Lower leg skin (tissue), 4 donors: ENCODE measurements around the gene USP26. TPM values are rescaled to one million over a fixed set of nuclear protein-coding genes. Genes with fewer than 3 reads are reported as not detected.
"Not testable (repeated sequence)": the region's sequence is repeated elsewhere in the genome, so short reads cannot be mapped to it uniquely, and the experiment has no call there.

Experiments
- DNase-seq, 2 donors: peaks; one replicate each; pipeline ENCODE4 v3.0.0-alpha.2; 2019; ENCODE audit warnings: low spot score in 2 of 2
- H3K4me3 ChIP-seq: fragments of 200-600 bp; sonication (generic); 2 replicates; pipeline ENCODE4 v1.5.1; 2017; ENCODE audit warnings: mild to moderate bottlenecking, low read depth; ENCODE audit not compliant: poor library complexity, severe bottlenecking
- POLR2A ChIP-seq, 2 donors: fragments of 450-650 bp; IDR thresholded peaks; one replicate each; pipeline ENCODE4 v1.6.1; 2016 to 2017; ENCODE audit warnings: antibody characterized with exemption in 2 of 2, mild to moderate bottlenecking in 1 of 2, moderate library complexity in 1 of 2
- WGBS, 2 donors: methylation state at CpG; one replicate each; pipeline ENCODE4 v1.1.5; 2018; 5-methylcytosine and 5-hydroxymethylcytosine counted together
- intact Hi-C: fragments of 100-400 bp; cut with DNase I; formaldehyde crosslinking; loops from one replicate; pipeline ENCODE4 v1.15.0; 2023; ENCODE audit warnings: low total_unique reads
- total RNA-seq, 4 donors: library from RNA; depleted of rRNA; stranded (reverse); fragments of >200 nt; gene quantifications; one replicate each; pipeline ENCODE4 v1.1.0, GENCODE V29; 2016
- TF ChIP-seq, protein P1 (sequence below), 3 donors: fragments of 450-650 bp; IDR thresholded peaks; one replicate each; pipeline ENCODE4 v1.5.1; 2016; ENCODE audit warnings: antibody characterized with exemption in 3 of 3, mild to moderate bottlenecking in 3 of 3, moderate library complexity in 2 of 3

USP26 gene
- total RNA-seq, 4 donors from 2014 or later = not detected

DNA sequence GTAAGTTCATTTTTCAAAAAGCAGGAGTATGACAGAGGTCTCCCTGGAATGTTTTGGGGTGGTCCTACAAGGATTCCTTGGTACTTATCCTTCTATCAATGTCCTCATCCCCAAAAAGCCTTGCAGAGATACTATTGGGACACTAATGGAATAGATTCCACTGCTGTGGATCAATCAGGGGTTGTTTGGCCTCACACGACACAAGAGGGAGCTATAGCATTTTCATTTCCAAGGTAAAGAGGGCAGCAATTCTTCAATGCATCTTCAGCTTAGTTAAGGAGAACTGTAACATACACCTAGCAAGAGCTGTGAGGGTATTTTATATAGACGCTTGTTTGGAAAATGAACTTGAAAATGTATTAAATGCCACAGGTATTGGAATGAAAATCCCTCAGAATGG lies 50.9 kb downstream of the USP26 start:
- no peak for DNase-seq
- WGBS, 2 donors = 53 to 73% methylated on average over 2 of the region's 2 CpGs
- intact Hi-C loops = no loop called here
- TF ChIP-seq, protein P1, sequence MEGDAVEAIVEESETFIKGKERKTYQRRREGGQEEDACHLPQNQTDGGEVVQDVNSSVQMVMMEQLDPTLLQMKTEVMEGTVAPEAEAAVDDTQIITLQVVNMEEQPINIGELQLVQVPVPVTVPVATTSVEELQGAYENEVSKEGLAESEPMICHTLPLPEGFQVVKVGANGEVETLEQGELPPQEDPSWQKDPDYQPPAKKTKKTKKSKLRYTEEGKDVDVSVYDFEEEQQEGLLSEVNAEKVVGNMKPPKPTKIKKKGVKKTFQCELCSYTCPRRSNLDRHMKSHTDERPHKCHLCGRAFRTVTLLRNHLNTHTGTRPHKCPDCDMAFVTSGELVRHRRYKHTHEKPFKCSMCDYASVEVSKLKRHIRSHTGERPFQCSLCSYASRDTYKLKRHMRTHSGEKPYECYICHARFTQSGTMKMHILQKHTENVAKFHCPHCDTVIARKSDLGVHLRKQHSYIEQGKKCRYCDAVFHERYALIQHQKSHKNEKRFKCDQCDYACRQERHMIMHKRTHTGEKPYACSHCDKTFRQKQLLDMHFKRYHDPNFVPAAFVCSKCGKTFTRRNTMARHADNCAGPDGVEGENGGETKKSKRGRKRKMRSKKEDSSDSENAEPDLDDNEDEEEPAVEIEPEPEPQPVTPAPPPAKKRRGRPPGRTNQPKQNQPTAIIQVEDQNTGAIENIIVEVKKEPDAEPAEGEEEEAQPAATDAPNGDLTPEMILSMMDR (IDR thresholded peaks at IDR 0.05) = no peak
- no peak for TF ChIP-seq POLR2A (IDR thresholded peaks at IDR 0.05)
- H3K4me3 ChIP-seq = no peak overlapping the region

DNA sequence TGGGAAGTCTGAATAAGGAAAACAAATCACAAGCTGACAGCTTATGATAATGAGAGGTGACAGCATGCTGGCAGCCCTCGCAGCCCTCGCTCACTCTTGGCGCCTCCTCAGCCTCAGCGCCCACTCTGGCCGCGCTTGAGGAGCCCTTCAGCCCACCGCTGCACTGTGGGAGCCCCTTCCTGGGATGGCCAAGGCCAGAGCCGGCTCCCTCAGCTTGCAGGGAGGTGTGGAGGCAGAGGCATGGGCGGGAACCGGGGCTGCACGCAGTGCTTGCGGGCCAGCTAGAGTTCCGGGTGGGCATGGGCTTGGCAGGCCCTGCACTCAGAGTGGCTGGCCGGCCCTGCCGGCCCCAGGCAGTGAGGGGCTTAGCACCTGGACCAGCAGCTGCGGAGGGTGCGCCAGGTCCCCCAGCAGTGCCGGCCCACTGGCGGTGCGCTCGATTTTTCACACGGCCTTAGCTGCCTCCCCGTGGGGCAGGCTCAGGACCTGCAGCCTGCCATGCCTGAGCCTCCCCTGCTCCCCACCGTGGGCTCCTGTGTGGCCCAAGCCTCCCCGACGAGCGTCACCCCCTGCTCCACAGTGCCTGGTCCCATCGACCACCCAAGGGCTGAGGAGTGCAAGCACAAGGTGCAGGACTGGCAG lies 52.6 kb downstream of the USP26 start:
- H3K4me3 ChIP-seq, intact Hi-C loops, DNase-seq: not testable (repeated sequence)
- 90 to 91% methylated on average over 7 to 21 of the region's 28 CpGs for whole genome bisulfite sequencing, 2 donors

DNA sequence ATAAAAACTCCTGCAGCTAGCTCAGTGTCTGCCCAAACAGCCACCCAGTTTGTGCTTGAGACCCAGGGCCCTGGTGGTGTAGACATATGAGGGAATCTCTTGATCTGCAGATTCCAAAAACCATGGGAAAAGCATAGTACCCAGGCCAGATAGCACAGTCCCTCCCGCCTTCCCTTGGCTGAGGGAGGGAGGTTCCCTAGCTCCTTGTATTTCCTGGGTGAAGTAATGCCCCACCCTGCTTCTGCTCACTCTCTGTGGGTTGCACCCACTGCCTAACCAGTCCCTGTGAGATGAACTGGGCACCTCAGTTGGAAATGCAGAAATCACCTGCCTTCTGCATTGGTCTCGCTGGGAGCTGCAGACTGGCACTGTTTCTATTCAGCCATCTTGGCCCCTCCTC lies 54.6 kb downstream of the USP26 start:
- H3K4me3 ChIP-seq = no peak overlapping the region
- no peak for TF ChIP-seq POLR2A (IDR thresholded peaks at IDR 0.05)
- TF ChIP-seq, protein P1 (IDR thresholded peaks at IDR 0.05) = no peak
- 73 to 78% methylated on average over 1 to 2 of the region's 2 CpGs for WGBS, 2 donors
- DNase-seq = no peak
- intact Hi-C loops = no loop called here

DNA sequence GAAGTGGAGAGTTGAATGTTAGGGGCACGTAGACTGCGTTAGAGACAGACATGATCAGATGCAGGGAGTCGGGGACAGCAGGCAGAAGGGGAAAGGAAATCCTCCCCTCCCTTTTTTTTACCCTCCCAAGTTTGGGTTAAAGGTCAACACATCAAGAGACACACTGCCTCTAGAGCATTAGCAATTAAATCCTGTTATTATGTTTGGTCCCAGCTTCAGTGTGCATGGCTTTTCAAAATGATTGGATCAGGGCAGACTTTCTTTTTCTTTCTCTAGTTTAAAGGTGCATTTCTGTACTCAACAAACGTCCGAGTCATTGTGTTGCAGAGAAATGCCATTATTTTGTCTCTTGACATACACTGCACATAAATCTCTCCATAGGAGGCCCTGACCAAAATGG lies 63.9 kb downstream of the USP26 start:
- intact Hi-C loops = no loop called here
- DNase-seq = no peak
- H3K4me3 ChIP-seq = no peak overlapping the region
- TF ChIP-seq POLR2A (IDR thresholded peaks at IDR 0.05) = no peak
- TF ChIP-seq, protein P1 (IDR thresholded peaks at IDR 0.05) = no peak
- WGBS, 2 donors = 52 to 62% methylated on average over 5 of the region's 5 CpGs

DNA sequence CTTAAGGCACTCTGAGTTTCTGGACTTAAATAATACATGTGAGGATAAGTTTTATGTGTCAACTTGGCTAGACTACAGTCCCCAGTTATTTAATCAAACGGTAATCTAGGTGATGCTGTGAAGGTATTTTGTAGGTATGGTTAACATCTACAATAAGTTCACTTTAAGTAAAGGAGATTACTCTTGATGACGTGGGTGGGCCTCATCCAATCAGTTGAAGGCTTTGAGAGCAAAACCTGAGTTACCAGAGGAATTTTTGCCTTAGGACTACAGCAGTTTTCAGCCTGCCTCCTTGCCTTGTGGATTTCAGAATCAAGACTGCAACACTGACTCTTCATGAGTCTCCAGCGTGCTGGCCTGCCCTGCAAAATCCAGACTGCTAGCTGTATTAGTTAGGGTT lies 78.7 kb downstream of the USP26 start:
- DNase-seq = no peak
- 81 to 89% methylated on average over 3 of the region's 3 CpGs for WGBS, 2 donors
- no peak overlapping the region for H3K4me3 ChIP-seq
- TF ChIP-seq POLR2A (IDR thresholded peaks at IDR 0.05) = no peak
- TF ChIP-seq, protein P1 (IDR thresholded peaks at IDR 0.05) = no peak
- intact Hi-C loops = no loop called here

DNA sequence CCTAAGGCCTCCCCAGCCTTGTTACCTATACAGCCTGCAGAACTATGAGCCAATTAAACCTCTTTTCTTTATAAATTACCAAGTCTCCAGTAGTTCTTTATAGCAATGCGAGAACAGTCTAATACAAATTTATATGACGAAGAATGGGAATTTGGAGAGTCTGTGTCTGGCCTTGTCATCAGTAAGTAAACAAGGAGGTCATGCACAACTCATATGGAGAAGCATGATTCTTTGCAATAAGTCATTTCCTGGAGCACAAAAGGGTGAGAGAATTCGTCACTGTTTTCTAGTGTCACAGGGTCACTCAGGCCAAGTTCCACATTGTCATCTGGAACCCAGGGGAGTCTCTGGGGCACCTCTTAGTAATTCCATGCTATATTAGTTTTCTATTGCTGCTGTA lies 89.5 kb downstream of the USP26 start:
- TF ChIP-seq POLR2A (IDR thresholded peaks at IDR 0.05) = no peak
- TF ChIP-seq, protein P1 (IDR thresholded peaks at IDR 0.05) = no peak
- H3K4me3 ChIP-seq = no peak overlapping the region
- intact Hi-C loops = no loop called here
- DNase-seq = no peak
- WGBS, 2 donors = 86 to 87% methylated on average over 3 of the region's 3 CpGs
